GM12878 (cell line): ENCODE results near the gene OR6B1. TPM values are rescaled to one million over a fixed set of nuclear protein-coding genes. Genes with fewer than 3 reads are reported as not detected.

Experiments
- ATAC-seq: fragments of 200-7000 bp; cut with Tn5 transposase; 3 replicates; pipeline ENCODE4 v1.9.1; 2020; ENCODE audit warnings: mild to moderate bottlenecking, moderate library complexity
- BruUV-seq: library from RNA; stranded (reverse); fragments of 400-500 nt; replicated peaks from 2 replicates; lab custom pipeline; 2021; lab: Mats Ljungman, UMichigan
- CTCF ChIA-PET: fragments of 300-600 bp; sonication (Branson Sonifier 250); formaldehyde crosslinking; extraction: SDS; loops from one replicate; lab custom pipeline; 2021; ENCODE audit warnings: inconsistent platforms; lab: Yijun Ruan, JAX
- POLR2A ChIA-PET: fragments of 350-600 bp; formaldehyde crosslinking; extraction: SDS; loops from one replicate; lab custom pipeline; 2021; ENCODE audit warnings: inconsistent platforms; lab: Charles Lee
- RAD21 ChIA-PET: fragments of 300-600 bp; sonication (Branson Sonifier 250); formaldehyde crosslinking; loops from one replicate; lab custom pipeline; 2023; ENCODE audit warnings: antibody characterized with exemption; ENCODE audit not compliant: unreplicated experiment; lab: Charles Lee
- SMC1A ChIA-PET: fragments of 300-600 bp; sonication (Branson Sonifier 250); formaldehyde crosslinking; loops from one replicate; lab custom pipeline; 2023; ENCODE audit not compliant: unreplicated experiment, uncharacterized antibody; lab: Charles Lee
- DNase-seq: peaks from one replicate; pipeline ENCODE4 v3.0.0-alpha.2; 2011; ENCODE audit warnings: low read depth, low spot score
- FAIRE-seq: peaks from 3 replicates; lab custom pipeline; 2011; peaks lifted over from hg19 to GRCh38; lab: Jason Lieb, UNC
- H2AFZ ChIP-seq: 2 replicates; pipeline ENCODE4 v1.6.0; 2011; ENCODE audit warnings: low read depth, low read length, control low read depth; ENCODE audit not compliant: control insufficient read depth
- H3K27ac ChIP-seq: 2 replicates; pipeline ENCODE4 v1.5.1; 2011; ENCODE audit warnings: control low read depth; ENCODE audit not compliant: control insufficient read depth, insufficient read depth
- H3K27me3 ChIP-seq, 2 experiments: replicated peaks in 1 of 2; 2 replicates each; pipeline versions ENCODE4 v1.6.0 to v1.6.1; 2011; ENCODE audit warnings: low read length in 1 of 2; ENCODE audit not compliant: control insufficient read depth in 2 of 2, insufficient read depth in 2 of 2
- H3K36me3 ChIP-seq, 2 experiments: 2 replicates each; pipeline ENCODE4 v1.5.1; 2011; ENCODE audit warnings: low read length in 1 of 2; ENCODE audit not compliant: control insufficient read depth in 2 of 2, insufficient read depth in 2 of 2
- H3K4me1 ChIP-seq: 2 replicates; pipeline ENCODE4 v1.6.1; 2011; ENCODE audit warnings: mild to moderate bottlenecking, low read length, moderate library complexity, mixed read lengths; ENCODE audit not compliant: control insufficient read depth, insufficient read depth
- H3K4me2 ChIP-seq: 2 replicates; pipeline ENCODE4 v1.6.0; 2011; ENCODE audit warnings: control low read depth; ENCODE audit not compliant: control insufficient read depth, insufficient read depth
- H3K4me3 ChIP-seq: fragments of 200-600 bp; sonication (generic); 2 replicates; pipeline ENCODE4 v1.5.1; 2016
- H3K79me2 ChIP-seq: 2 replicates; pipeline ENCODE4 v1.6.0; 2011; ENCODE audit warnings: low read length; ENCODE audit not compliant: control insufficient read depth, insufficient read depth
- H3K9ac ChIP-seq: 2 replicates; pipeline ENCODE4 v1.8.0; 2011; ENCODE audit warnings: low read length, control low read depth, mixed read lengths; ENCODE audit not compliant: control insufficient read depth, insufficient read depth
- H3K9me3 ChIP-seq: replicated peaks from 3 replicates; pipeline ENCODE4 v1.5.1; 2011; ENCODE audit warnings: mild to moderate bottlenecking, low read length; ENCODE audit not compliant: control insufficient read depth, insufficient read depth
- H4K20me1 ChIP-seq: 2 replicates; pipeline ENCODE4 v1.6.0; 2011; ENCODE audit not compliant: control insufficient read depth, insufficient read depth
- BCL11A ChIP-seq: IDR thresholded peaks from 2 replicates; pipeline ENCODE4 v1.6.1; 2011; ENCODE audit warnings: low read depth, low read length
- BRCA1 ChIP-seq: IDR thresholded peaks from 2 replicates; pipeline ENCODE4 v1.6.1; 2011; ENCODE audit warnings: low read depth, low read length, improper control_type of control experiment
- CHD1 ChIP-seq: IDR thresholded peaks from 2 replicates; pipeline ENCODE4 v1.6.1; 2012; ENCODE audit warnings: low read depth, low read length, improper control_type of control experiment
- E2F4 ChIP-seq: IDR thresholded peaks from 2 replicates; pipeline ENCODE4 v1.6.1; 2012; ENCODE audit warnings: low read depth, low read length, improper control_type of control experiment
- ETV6 ChIP-seq, 2 experiments: fragments of 450-650 bp in 1 of 2; IDR thresholded peaks in 1 of 2; conservative IDR thresholded peaks in 1 of 2; 2 replicates each; pipeline ENCODE4 v1.6.1; 2014; ENCODE audit warnings: antibody characterized with exemption in 1 of 2, borderline replicate concordance in 1 of 2, low read depth in 1 of 2, mild to moderate bottlenecking in 1 of 2, moderate library complexity in 1 of 2
- FOXK2 ChIP-seq: fragments of 450-650 bp; IDR thresholded peaks from 2 replicates; pipeline ENCODE4 v1.6.1; 2017; ENCODE audit warnings: mild to moderate bottlenecking, moderate library complexity
- HDGF ChIP-seq: fragments of 450-650 bp; IDR thresholded peaks from 2 replicates; pipeline ENCODE4 v1.6.1; 2016; ENCODE audit warnings: antibody characterized with exemption
- MEF2B ChIP-seq: fragments of 450-650 bp; IDR thresholded peaks from 2 replicates; pipeline ENCODE4 v1.6.1; 2018; ENCODE audit warnings: mild to moderate bottlenecking, moderate library complexity; ENCODE audit not compliant: partially characterized antibody, poor library complexity, severe bottlenecking
- MYB ChIP-seq: fragments of 150-350 bp; IDR thresholded peaks from 2 replicates; pipeline ENCODE4 v1.6.1; 2014; ENCODE audit warnings: mild to moderate bottlenecking, low read depth, low read length, borderline replicate concordance
- NKRF ChIP-seq: fragments of 450-650 bp; conservative IDR thresholded peaks from 2 replicates; pipeline ENCODE4 v1.6.1; 2017; ENCODE audit warnings: mild to moderate bottlenecking, moderate library complexity
- NR2C2 ChIP-seq: IDR thresholded peaks from 2 replicates; pipeline ENCODE4 v1.6.1; 2011; ENCODE audit warnings: borderline replicate concordance, low read depth; ENCODE audit not compliant: control insufficient read depth, insufficient read length
- PAX5 ChIP-seq: IDR thresholded peaks from 2 replicates; pipeline ENCODE4 v1.6.1; 2011; ENCODE audit warnings: low read depth, low read length, borderline replicate concordance
- RCOR1 ChIP-seq: conservative IDR thresholded peaks from 2 replicates; pipeline ENCODE4 v1.6.1; 2012; ENCODE audit warnings: low read depth, low read length, improper control_type of control experiment
- SIX5 ChIP-seq: IDR thresholded peaks from 2 replicates; pipeline ENCODE4 v1.6.1; 2011; ENCODE audit warnings: mild to moderate bottlenecking, low read depth, low read length, moderate library complexity; ENCODE audit not compliant: severe bottlenecking
- SMARCA5 ChIP-seq: fragments of 450-650 bp; IDR thresholded peaks from 2 replicates; pipeline ENCODE4 v1.6.1; 2017; ENCODE audit warnings: mild to moderate bottlenecking
- STAT3 ChIP-seq: IDR thresholded peaks from 2 replicates; pipeline ENCODE4 v1.6.1; 2011; ENCODE audit warnings: low read depth, low read length, improper control_type of control experiment
- SUPT20H ChIP-seq: IDR thresholded peaks from 2 replicates; pipeline ENCODE4 v1.6.1; 2011; ENCODE audit warnings: low read depth, mild to moderate bottlenecking, low read length, moderate library complexity, borderline replicate concordance; ENCODE audit not compliant: control insufficient read depth
- TARDBP ChIP-seq: IDR thresholded peaks from 2 replicates; pipeline ENCODE4 v1.6.1; 2016; ENCODE audit warnings: borderline replicate concordance
- ZNF384 ChIP-seq: IDR thresholded peaks from 2 replicates; pipeline ENCODE4 v1.6.1; 2012; ENCODE audit warnings: low read depth, mild to moderate bottlenecking, low read length, improper control_type of control experiment, borderline replicate concordance
- WGBS: methylation state at CpG from one replicate; pipeline ENCODE4 v1.1.6; 2016; ENCODE audit warnings: low lambda C conversion rate; ENCODE audit not compliant: insufficient replicate concordance, insufficient coverage; ENCODE audit errors: missing lambda C conversion rate; 5-methylcytosine and 5-hydroxymethylcytosine counted together
- in situ Hi-C: fragments of 300-500 bp; cut with MboI; formaldehyde crosslinking; loops from 9 replicates; pipeline ENCODE4 v1.14.3; 2018; ENCODE audit warnings: mixed read lengths
- intact Hi-C: fragments of 100-400 bp; cut with micrococcal nuclease; formaldehyde crosslinking; loops from one replicate; pipeline ENCODE4 v1.14.2; 2022; ENCODE audit not compliant: unreplicated experiment
- polyA plus RNA-seq, 11 experiments: library from polyadenylated mRNA; depleted of rRNA in 4 of 11; unstranded in 6 of 11; stranded (reverse) in 5 of 11; fragments of >200 nt; fragmentation: Nextera tagmentation in 4 of 11; fragmentation: Illumina TruSeq in 1 of 11; extraction: Ambion mirVana in 4 of 11; extraction: Trizol in 1 of 11; gene quantifications; 1 replicate in 1 of 11; 2 replicates in 10 of 11; pipeline versions ENCODE4 v1.2.1 to v1.2.3, GENCODE V29; 2011 to 2016; ENCODE audit warnings: inconsistent platforms in 2 of 11, missing spikeins in 2 of 11, low read depth in 1 of 11
- total RNA-seq, 4 experiments: library from RNA; depleted of rRNA in 3 of 4; stranded (reverse); fragments of >200 nt in 3 of 4; fragmentation: Illumina TruSeq in 1 of 4; extraction: Trizol in 1 of 4; gene quantifications; 2 replicates each; pipeline versions ENCODE4 v1.2.1 to v1.2.3, GENCODE V29; 2013 to 2021

The OR6B1 gene
- total and polyA plus RNA-seq, 10 of the 15 experiments (the other 5 are each of a cell fraction or from before 2014, with no cell fraction given): not detected

DNA sequence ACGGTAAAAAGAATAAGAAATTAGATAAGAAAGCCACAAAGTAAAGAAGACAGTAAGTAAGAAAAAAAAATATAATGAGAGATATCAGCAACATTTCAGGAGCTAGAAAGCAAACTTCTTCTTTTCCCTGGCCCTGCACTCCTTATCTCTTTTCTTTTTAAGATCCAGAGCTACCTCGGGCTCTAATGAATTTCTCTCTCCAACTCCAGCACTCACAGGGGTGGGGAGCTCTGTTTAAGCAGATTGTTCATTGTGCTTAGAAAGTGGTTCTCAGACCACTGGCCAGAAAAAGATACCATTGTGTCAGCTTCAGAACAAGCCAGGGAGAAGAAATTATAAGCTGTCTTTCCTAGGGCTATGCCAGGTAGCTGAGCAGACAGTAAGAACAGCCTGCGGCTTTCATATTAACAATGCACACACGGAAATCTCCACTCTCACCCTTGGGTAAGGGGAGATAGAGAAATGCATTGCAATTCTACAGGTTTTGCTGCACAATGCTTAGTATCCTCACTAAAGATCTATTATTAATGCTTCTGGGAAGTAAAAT is 26.2 kb upstream of the OR6B1 start:
- WGBS: 51% methylated on average over 4 of the region's 4 CpGs
- RAD21 ChIA-PET: no interaction called here

DNA sequence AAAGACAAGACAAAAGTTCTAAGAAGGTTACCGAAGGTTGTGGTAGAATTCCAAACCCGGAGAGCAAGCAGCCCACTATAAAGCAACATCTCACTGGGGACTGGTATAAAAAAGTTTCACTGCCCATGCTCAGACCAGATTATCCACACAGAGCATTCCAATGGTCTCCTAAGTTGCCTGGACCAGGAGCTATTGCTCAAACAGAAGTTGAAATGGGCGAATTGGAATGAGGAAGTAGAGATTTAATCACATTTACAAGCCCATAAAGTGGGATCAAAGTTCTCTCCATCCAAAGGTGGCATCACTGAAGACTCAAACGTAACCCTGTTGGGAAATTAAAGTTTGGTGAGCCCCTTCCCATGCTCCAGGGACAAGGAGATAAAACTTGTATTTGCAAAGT is 25.7 kb upstream of the OR6B1 start:
- ATAC-seq (no peak), FAIRE-seq (no peak), DNase-seq (no peak)
- SMC1A ChIA-PET: no interaction called here
- H3K9me3 ChIP-seq: no peaks in the 10 kb centered on the region
- no peaks in the 10 kb centered on the region for H3K4me1 ChIP-seq
- in situ Hi-C loops (no loop called here), intact Hi-C loops (no loop called here)
- no peak overlapping the region for H3K4me3 ChIP-seq
- H3K4me2 ChIP-seq: no peak overlapping the region
- no peak overlapping the region for H2AFZ ChIP-seq
- RAD21 ChIA-PET: no interaction called here
- no peaks in the 10 kb centered on the region for H3K36me3 ChIP-seq
- no peaks in the 10 kb centered on the region for H3K27me3 ChIP-seq
- BruUV-seq: no TSS peak
- H3K27ac ChIP-seq: no peak overlapping the region
- no peaks in the 10 kb centered on the region for H3K79me2 ChIP-seq
- POLR2A ChIA-PET: no interaction called here
- WGBS: 27% methylated on average over 4 of the region's 4 CpGs
- H3K9ac ChIP-seq: no peak overlapping the region
- CTCF ChIA-PET: no interaction called here
- H4K20me1 ChIP-seq: no peaks in the 10 kb centered on the region
- TF ChIP-seq E2F4 (no peak), MEF2B (no peak), ETV6 (conservative IDR thresholded peaks at IDR 0.05 in 1 of 2, IDR thresholded peaks at IDR 0.05 in 1 of 2; ENCODE audit: borderline replicate concordance in 1 of 2, low read depth in 1 of 2) (no peak), SIX5 (no peak), NKRF (no peak), SUPT20H (no peak), BCL11A (no peak), PAX5 (no peak), CHD1 (no peak), BRCA1 (no peak), SMARCA5 (no peak), ZNF384 (no peak)

More for the DNA sequence above, 26.2 kb upstream of the OR6B1 start:
- H3K9me3 ChIP-seq: no peaks in the 10 kb centered on the region
- in situ Hi-C loops (no loop called here), intact Hi-C loops (no loop called here)
- TF ChIP-seq TARDBP: no peak
- no peak for TF ChIP-seq RCOR1
- TF ChIP-seq NR2C2: no peak
- no peak for TF ChIP-seq STAT3
- TF ChIP-seq FOXK2: no peak
- TF ChIP-seq MYB: no peak
- no peak for TF ChIP-seq HDGF
- ChIA-PET CTCF (no interaction called here), POLR2A (no interaction called here), SMC1A (interaction anchor here (1.5 kb wide), 1 partner anchor 14 kb away, joined by 3 read pairs; no protein-coding TSS in a partner anchor)
- no peak for FAIRE-seq
- no peak overlapping the region for H3K4me3 ChIP-seq
- H3K27ac ChIP-seq: no peak overlapping the region
- DNase-seq: no peak
- H3K4me1 ChIP-seq: no peaks in the 10 kb centered on the region
- no peaks in the 10 kb centered on the region for H3K79me2 ChIP-seq
- H3K36me3 ChIP-seq: no peaks in the 10 kb centered on the region
- H3K27me3 ChIP-seq: no peaks in the 10 kb centered on the region
- H3K9ac ChIP-seq: no peak overlapping the region
- ATAC-seq: no peak
- H4K20me1 ChIP-seq: no peaks in the 10 kb centered on the region
- H3K4me2 ChIP-seq: no peak overlapping the region
- BruUV-seq: no TSS peak
- H2AFZ ChIP-seq: no peak overlapping the region
